PC-9 (cell line): ENCODE results near the gene ZNF385B. TPM values are rescaled to one million over a fixed set of nuclear protein-coding genes. Genes with fewer than 3 reads are reported as not detected.

Experiments
- BruUV-seq: library from RNA; stranded (reverse); fragments of 400-500 nt; replicated peaks from 2 replicates; lab custom pipeline; 2021; lab: Mats Ljungman, UMichigan
- CTCF ChIA-PET: fragments of 300-600 bp; sonication (Branson Sonifier 250); formaldehyde crosslinking; loops from one replicate; lab custom pipeline; 2022; ENCODE audit warnings: antibody characterized with exemption; lab: Charles Lee
- POLR2A ChIA-PET: fragments of 300-600 bp; sonication (Branson Sonifier 250); formaldehyde crosslinking; loops from one replicate; lab custom pipeline; 2022; ENCODE audit warnings: antibody characterized with exemption; ENCODE audit not compliant: unreplicated experiment; lab: Charles Lee
- DNase-seq, 2 experiments: peaks; one replicate each; pipeline versions ENCODE4 v3.0.0 to v3.0.0-alpha.2; 2015 to 2022; ENCODE audit warnings: mixed read lengths in 1 of 2
- H2AFZ ChIP-seq: fragments of 200-600 bp; sonication (generic); 2 replicates; pipeline ENCODE4 v1.8.1; 2017; ENCODE audit warnings: antibody characterized with exemption
- H3F3A ChIP-seq: fragments of 200-600 bp; sonication (generic); 2 replicates; pipeline ENCODE4 v1.8.1; 2017; ENCODE audit warnings: antibody characterized with exemption, mild to moderate bottlenecking, low read depth; ENCODE audit not compliant: insufficient read depth
- H3K27ac ChIP-seq: fragments of 200-600 bp; sonication (generic); 2 replicates; pipeline ENCODE4 v1.6.1; 2016; ENCODE audit warnings: mixed run types
- H3K27me3 ChIP-seq: fragments of 200-600 bp; sonication (generic); 2 replicates; pipeline ENCODE4 v1.6.1; 2016; ENCODE audit warnings: low read depth, mixed run types; ENCODE audit not compliant: insufficient read depth
- H3K36me3 ChIP-seq: fragments of 200-600 bp; sonication (generic); 2 replicates; pipeline ENCODE4 v1.6.1; 2016; ENCODE audit warnings: low read depth, mixed run types
- H3K4me1 ChIP-seq: fragments of 200-600 bp; sonication (generic); replicated peaks from 2 replicates; pipeline ENCODE4 v1.6.1; 2016; ENCODE audit warnings: mixed run types; ENCODE audit not compliant: insufficient read depth
- H3K4me2 ChIP-seq: fragments of 200-600 bp; sonication (generic); 2 replicates; pipeline ENCODE4 v1.6.1; 2017; ENCODE audit warnings: mixed run types
- H3K4me3 ChIP-seq: fragments of 200-600 bp; sonication (generic); 2 replicates; pipeline ENCODE4 v1.6.1; 2016; ENCODE audit warnings: mixed run types
- H3K79me2 ChIP-seq: fragments of 200-600 bp; sonication (generic); 2 replicates; pipeline ENCODE4 v1.6.1; 2017; ENCODE audit warnings: low read depth, mixed run types
- H3K9me2 ChIP-seq: fragments of 200-600 bp; sonication (generic); 2 replicates; pipeline ENCODE4 v1.8.1; 2017; ENCODE audit warnings: mild to moderate bottlenecking; ENCODE audit not compliant: insufficient read depth
- H3K9me3 ChIP-seq: fragments of 200-600 bp; sonication (generic); 2 replicates; pipeline ENCODE4 v1.8.1; 2016; ENCODE audit warnings: low read depth; ENCODE audit not compliant: insufficient read depth
- H4K20me1 ChIP-seq: fragments of 200-600 bp; sonication (generic); 2 replicates; pipeline ENCODE4 v1.8.1; 2017; ENCODE audit not compliant: insufficient read depth
- EZH2 ChIP-seq: fragments of 200-600 bp; sonication (generic); IDR thresholded peaks from 2 replicates; pipeline ENCODE4 v1.8.0; 2017; ENCODE audit warnings: antibody characterized with exemption, low read depth
- intact Hi-C: fragments of 100-400 bp; cut with micrococcal nuclease; formaldehyde crosslinking; loops from one replicate; pipeline ENCODE4 v1.10.0; 2022; ENCODE audit not compliant: unreplicated experiment
- total RNA-seq: library from RNA; stranded (reverse); gene quantifications from 2 replicates; pipeline ENCODE4 v1.2.3, GENCODE V29; 2021
- TF ChIP-seq, protein P1 (sequence below): fragments of 200-600 bp; sonication (generic); conservative IDR thresholded peaks from 2 replicates; pipeline ENCODE4 v1.6.1; 2017; ENCODE audit warnings: mixed run types, antibody characterized with exemption, mild to moderate bottlenecking, moderate library complexity

Gene ZNF385B
- total RNA-seq, 1 experiment from 2014 or later, result 4.1 TPM

DNA sequence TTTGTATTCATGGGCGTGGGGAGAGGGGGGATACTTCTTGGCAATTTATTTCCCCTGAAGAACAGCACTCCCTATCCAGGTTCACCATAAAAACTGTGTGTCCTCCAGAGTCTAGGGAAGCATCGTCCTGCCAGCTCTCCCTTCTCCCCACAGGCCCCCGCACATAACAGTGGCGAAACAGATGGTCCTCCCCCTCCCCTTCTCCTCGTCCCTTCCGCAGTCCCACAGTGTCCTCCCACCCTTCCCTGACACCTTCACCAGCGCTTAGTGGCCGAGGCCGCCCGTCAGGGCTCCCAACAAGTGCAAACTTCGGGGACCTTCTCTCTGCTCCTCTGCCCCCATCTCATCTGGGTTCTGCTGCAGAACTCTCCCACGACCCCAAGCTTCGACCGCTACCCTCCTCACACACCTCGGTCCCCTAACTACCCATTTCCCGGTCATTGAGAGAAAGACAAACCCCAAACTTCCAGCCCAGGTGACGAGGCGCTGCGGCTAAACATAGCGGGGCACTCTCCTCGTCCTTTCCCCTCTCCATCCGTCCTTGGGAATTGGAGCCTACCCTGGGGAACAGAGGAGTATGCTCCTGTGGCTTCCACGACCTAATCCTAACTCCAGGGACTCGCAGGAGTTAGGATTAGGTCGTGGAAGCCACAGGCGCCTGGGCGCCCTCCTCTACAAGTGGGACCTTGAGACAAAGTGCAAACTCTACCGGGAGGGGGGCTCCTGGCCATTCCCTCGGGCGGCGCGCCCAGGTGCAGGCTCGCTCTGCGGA is 971 bp downstream of the ZNF385B start:
- BruUV-seq, result no TSS peak
- peaks cover 35% of the 10 kb centered on the region for H3K27me3 ChIP-seq
- ChIA-PET CTCF (no interaction called here), POLR2A (no interaction called here)
- no peaks in the 10 kb centered on the region for H4K20me1 ChIP-seq
- H3F3A ChIP-seq, result no peaks in the 10 kb centered on the region
- H2AFZ ChIP-seq, result peak overlapping the region; percentile 73
- TF ChIP-seq EZH2, result 0 out of 2 replicates have a peak, but pooled peaks have one; percentile 67
- TF ChIP-seq, protein P1, sequence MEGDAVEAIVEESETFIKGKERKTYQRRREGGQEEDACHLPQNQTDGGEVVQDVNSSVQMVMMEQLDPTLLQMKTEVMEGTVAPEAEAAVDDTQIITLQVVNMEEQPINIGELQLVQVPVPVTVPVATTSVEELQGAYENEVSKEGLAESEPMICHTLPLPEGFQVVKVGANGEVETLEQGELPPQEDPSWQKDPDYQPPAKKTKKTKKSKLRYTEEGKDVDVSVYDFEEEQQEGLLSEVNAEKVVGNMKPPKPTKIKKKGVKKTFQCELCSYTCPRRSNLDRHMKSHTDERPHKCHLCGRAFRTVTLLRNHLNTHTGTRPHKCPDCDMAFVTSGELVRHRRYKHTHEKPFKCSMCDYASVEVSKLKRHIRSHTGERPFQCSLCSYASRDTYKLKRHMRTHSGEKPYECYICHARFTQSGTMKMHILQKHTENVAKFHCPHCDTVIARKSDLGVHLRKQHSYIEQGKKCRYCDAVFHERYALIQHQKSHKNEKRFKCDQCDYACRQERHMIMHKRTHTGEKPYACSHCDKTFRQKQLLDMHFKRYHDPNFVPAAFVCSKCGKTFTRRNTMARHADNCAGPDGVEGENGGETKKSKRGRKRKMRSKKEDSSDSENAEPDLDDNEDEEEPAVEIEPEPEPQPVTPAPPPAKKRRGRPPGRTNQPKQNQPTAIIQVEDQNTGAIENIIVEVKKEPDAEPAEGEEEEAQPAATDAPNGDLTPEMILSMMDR, result no peak
- 0 out of 2 replicates have a peak, but pooled peaks cover 3% of the 10 kb centered on the region for H3K9me2 ChIP-seq
- no peaks in the 10 kb centered on the region for H3K9me3 ChIP-seq
- H3K79me2 ChIP-seq, result no peaks in the 10 kb centered on the region
- intact Hi-C loops, result no loop called here
- no peak overlapping the region for H3K27ac ChIP-seq
- H3K4me3 ChIP-seq, result peak overlapping the region; percentile 53; the same call in 1 of the 2 replicates
- peak overlapping the region; percentile 84 for H3K4me2 ChIP-seq
- 0 out of 2 replicates have a peak, but pooled peaks cover 9% of the 10 kb centered on the region for H3K4me1 ChIP-seq
- no peaks in the 10 kb centered on the region for H3K36me3 ChIP-seq
- DNase-seq, result peak in 1 of 2 experiments; percentile 8

DNA sequence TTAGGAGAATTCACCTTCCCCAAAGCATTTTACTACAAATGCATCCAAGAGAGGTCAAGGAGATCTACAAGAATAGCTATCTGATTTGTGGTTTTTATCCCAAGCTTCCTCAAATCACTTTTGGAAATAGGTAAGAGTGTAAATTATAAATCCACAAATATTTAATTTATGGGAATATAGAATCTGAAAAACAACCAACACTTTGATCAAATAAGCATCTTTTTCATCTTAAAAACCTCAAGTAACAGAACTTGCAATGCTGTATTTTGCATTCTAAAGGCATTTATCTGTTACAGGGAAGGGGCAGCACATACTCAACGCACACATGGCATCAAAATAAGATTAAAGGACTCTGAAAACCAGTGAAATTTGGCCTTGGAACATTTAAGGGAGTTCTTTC is 1.9 kb downstream of the ZNF385B start:
- no peaks in the 10 kb centered on the region for H3K36me3 ChIP-seq
- no peak overlapping the region for H3K27ac ChIP-seq
- ChIA-PET POLR2A (no interaction called here), CTCF (no interaction called here)
- no peak overlapping the region for H3K4me3 ChIP-seq
- peak overlapping the region; percentile 84; the same call in 1 of the 2 replicates for H3K4me2 ChIP-seq
- H4K20me1 ChIP-seq, result no peaks in the 10 kb centered on the region
- H3K79me2 ChIP-seq, result no peaks in the 10 kb centered on the region
- peaks cover 35% of the 10 kb centered on the region for H3K27me3 ChIP-seq
- no peaks in the 10 kb centered on the region for H3F3A ChIP-seq
- 0 out of 2 replicates have a peak, but pooled peaks cover 9% of the 10 kb centered on the region for H3K4me1 ChIP-seq
- DNase-seq, result no peak
- no TSS peak for BruUV-seq
- no peak overlapping the region for H2AFZ ChIP-seq
- TF ChIP-seq, protein P1, result no peak
- no peak for TF ChIP-seq EZH2
- H3K9me3 ChIP-seq, result no peaks in the 10 kb centered on the region
- 0 out of 2 replicates have a peak, but pooled peaks cover 3% of the 10 kb centered on the region for H3K9me2 ChIP-seq
- intact Hi-C loops, result no loop called here

DNA sequence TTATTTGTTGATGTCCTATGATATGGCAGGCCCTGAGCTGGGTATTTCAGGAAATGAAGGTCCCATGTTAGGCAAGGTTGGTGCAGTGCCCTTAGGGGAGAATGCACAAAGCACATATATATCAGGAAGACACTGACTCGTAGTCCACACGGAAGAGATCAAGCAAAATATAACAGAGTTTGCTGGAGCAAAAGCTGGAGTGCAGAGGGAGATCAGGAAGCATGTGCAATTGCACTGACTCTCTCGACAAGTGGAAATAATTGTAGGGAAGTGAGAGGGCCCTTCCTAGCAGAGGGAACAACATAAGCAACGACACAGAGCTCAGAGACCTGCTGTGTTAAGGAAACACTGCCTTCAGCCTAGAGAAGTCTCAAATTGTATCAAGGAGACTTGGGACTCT is 4.2 kb downstream of the ZNF385B start:
- H3K4me3 ChIP-seq, result no peak overlapping the region
- ChIA-PET POLR2A (no interaction called here), CTCF (no interaction called here)
- no peaks in the 10 kb centered on the region for H3F3A ChIP-seq
- H3K9me3 ChIP-seq, result no peaks in the 10 kb centered on the region
- H3K4me1 ChIP-seq, result 0 out of 2 replicates have a peak, but pooled peaks cover 9% of the 10 kb centered on the region
- no peaks in the 10 kb centered on the region for H3K79me2 ChIP-seq
- H3K27me3 ChIP-seq, result peaks cover 25% of the 10 kb centered on the region
- TF ChIP-seq, protein P1, result no peak
- TF ChIP-seq EZH2, result no peak
- H4K20me1 ChIP-seq, result no peaks in the 10 kb centered on the region
- no peak overlapping the region for H3K27ac ChIP-seq
- DNase-seq, result no peak
- H3K9me2 ChIP-seq, result 0 out of 2 replicates have a peak, but pooled peaks cover 3% of the 10 kb centered on the region
- H3K4me2 ChIP-seq, result no peak overlapping the region
- intact Hi-C loops, result no loop called here
- H3K36me3 ChIP-seq, result no peaks in the 10 kb centered on the region
- BruUV-seq, result no TSS peak
- no peak overlapping the region for H2AFZ ChIP-seq
